ENCODE results near the gene RNF14. TPM values are rescaled to one million over a fixed set of nuclear protein-coding genes. Genes with fewer than 3 reads are reported as not detected.

RNF14 gene
- total RNA-seq, 1 experiment from 2014 or later, result 20.1 TPM

DNA sequence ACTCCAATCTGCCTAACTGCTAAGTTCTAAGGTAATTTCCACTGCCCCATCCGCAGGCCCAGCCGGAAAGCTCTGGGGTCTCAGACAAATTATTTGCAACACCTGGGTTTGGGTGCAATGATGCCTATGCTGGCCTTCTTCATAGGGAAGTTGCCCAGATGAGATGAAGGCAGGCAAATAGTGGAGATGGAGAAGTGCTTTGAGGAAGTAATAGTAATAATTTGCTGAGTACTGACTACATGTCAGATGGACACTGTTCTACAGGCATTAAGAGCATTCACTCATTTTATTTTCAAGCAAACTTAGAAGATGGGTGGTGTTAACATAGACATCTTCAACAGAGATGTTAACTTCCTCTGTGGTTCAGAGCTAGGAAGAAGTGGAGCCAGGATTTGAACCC lies 14.7 kb upstream of the RNF14 start:
- H3K36me3 Mint-ChIP-seq (ENCODE audit: insufficient read depth in 1 of 3, low read depth in 3 of 3), result no peaks in the 10 kb centered on the region
- H4K5ac ChIP-seq (ENCODE audit: insufficient read length, low read depth, low read length), result no peak overlapping the region
- H3K4me1 ChIP-seq (ENCODE audit: insufficient read depth, low read length), result no peaks in the 10 kb centered on the region; the same call in 1 of the 2 replicates
- no peak overlapping the region for H3K27ac Mint-ChIP-seq
- no peaks in the 10 kb centered on the region; a peak in 1 of 5 replicates for H3K9me3 Mint-ChIP-seq
- H3K23ac ChIP-seq (ENCODE audit: insufficient read length, low read depth, low read length), result no peak overlapping the region
- WGBS (ENCODE audit: extremely low coverage, insufficient read length, low lambda C conversion rate), result no CpG with 5 or more reads among the region's 2 CpGs
- no peak overlapping the region for H2BK5ac ChIP-seq (ENCODE audit: insufficient read length, low read length)
- no peak overlapping the region for H3K14ac ChIP-seq (ENCODE audit: insufficient read depth, low read length)
- H3K4me3 Mint-ChIP-seq, result no peak overlapping the region
- no peaks in the 10 kb centered on the region for H3K79me1 ChIP-seq (ENCODE audit: insufficient read depth, low read depth, low read length, poor library complexity, severe bottlenecking)
- TF ChIP-seq, protein P1, sequence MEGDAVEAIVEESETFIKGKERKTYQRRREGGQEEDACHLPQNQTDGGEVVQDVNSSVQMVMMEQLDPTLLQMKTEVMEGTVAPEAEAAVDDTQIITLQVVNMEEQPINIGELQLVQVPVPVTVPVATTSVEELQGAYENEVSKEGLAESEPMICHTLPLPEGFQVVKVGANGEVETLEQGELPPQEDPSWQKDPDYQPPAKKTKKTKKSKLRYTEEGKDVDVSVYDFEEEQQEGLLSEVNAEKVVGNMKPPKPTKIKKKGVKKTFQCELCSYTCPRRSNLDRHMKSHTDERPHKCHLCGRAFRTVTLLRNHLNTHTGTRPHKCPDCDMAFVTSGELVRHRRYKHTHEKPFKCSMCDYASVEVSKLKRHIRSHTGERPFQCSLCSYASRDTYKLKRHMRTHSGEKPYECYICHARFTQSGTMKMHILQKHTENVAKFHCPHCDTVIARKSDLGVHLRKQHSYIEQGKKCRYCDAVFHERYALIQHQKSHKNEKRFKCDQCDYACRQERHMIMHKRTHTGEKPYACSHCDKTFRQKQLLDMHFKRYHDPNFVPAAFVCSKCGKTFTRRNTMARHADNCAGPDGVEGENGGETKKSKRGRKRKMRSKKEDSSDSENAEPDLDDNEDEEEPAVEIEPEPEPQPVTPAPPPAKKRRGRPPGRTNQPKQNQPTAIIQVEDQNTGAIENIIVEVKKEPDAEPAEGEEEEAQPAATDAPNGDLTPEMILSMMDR (conservative IDR thresholded peaks at IDR 0.05), result no peak
- no peaks in the 10 kb centered on the region for H3K9me3 ChIP-seq (ENCODE audit: control insufficient read depth, low read depth, low read length)
- no peak overlapping the region for H4K91ac ChIP-seq (ENCODE audit: insufficient read length, low read depth, low read length)
- no peak overlapping the region for H3K18ac ChIP-seq (ENCODE audit: insufficient read length, low read depth, low read length)
- no peak for DNase-seq
- H3K27ac ChIP-seq (ENCODE audit: insufficient read length, low read depth, low read length), result no peak overlapping the region
- H2BK12ac ChIP-seq (ENCODE audit: insufficient read length, low read depth, low read length), result no peak overlapping the region
- H3K4me1 Mint-ChIP-seq, result peaks cover 11 to 22% of the 10 kb centered on the region in 2 experiments
- H4K20me1 ChIP-seq (ENCODE audit: control insufficient read depth, insufficient read depth, insufficient read length), result no peaks in the 10 kb centered on the region
- no peaks in the 10 kb centered on the region for H3K27me3 ChIP-seq (ENCODE audit: insufficient read depth, low read length)
- H2AK5ac ChIP-seq (ENCODE audit: insufficient read length, low read length), result no peak overlapping the region
- H3K56ac ChIP-seq (ENCODE audit: insufficient read length, low read depth, low read length), result no peak overlapping the region
- H2BK120ac ChIP-seq (ENCODE audit: low read depth, low read length, poor library complexity, severe bottlenecking), result no peak overlapping the region
- no peak overlapping the region for H2BK20ac ChIP-seq (ENCODE audit: low read depth, low read length, poor library complexity, severe bottlenecking)
- H2AFZ ChIP-seq (ENCODE audit: low read length), result no peak overlapping the region
- peaks cover 3% of the 10 kb centered on the region; the same call in 1 of the 2 replicates for H3K27me3 Mint-ChIP-seq (ENCODE audit: low read depth)
- H3K4me2 ChIP-seq (ENCODE audit: insufficient read depth, insufficient read length, low read length), result no peak overlapping the region
- no peak overlapping the region for H3K4ac ChIP-seq (ENCODE audit: low read depth, low read length)
- H3K9ac ChIP-seq (ENCODE audit: extremely low read depth, insufficient read length, low read length), result no peak overlapping the region
- H3K23me2 ChIP-seq (ENCODE audit: insufficient read length, low read depth, low read length, poor library complexity, severe bottlenecking), result no peaks in the 10 kb centered on the region
- no peak overlapping the region for H4K8ac ChIP-seq (replicated peaks; ENCODE audit: insufficient read length, low read depth, low read length)
- H2BK15ac ChIP-seq (ENCODE audit: low read depth, low read length), result no peak overlapping the region
- no peaks in the 10 kb centered on the region for H3K79me2 ChIP-seq (ENCODE audit: insufficient read depth, low read length)
- H3T11ph ChIP-seq (ENCODE audit: low read length), result no peak overlapping the region
